A673 (cell line): ENCODE data around the gene TMEM258.

Source experiments
- EZH2 ChIP-seq: fragments of 200-600 bp; sonication (generic); IDR thresholded peaks from 2 replicates; pipeline ENCODE4 v1.6.1; 2017; ENCODE audit warnings: borderline replicate concordance, low read depth, mild to moderate bottlenecking, mixed read lengths, antibody characterized with exemption, low read length; ENCODE audit not compliant: poor library complexity, severe bottlenecking
- TF ChIP-seq, protein P1 (sequence below): fragments of 300-800, 200-600 bp; sonication (generic); conservative IDR thresholded peaks from 2 replicates; pipeline ENCODE4 v1.5.1; 2017; ENCODE audit warnings: low read depth, mild to moderate bottlenecking, antibody characterized with exemption, low read length, moderate library complexity, mixed read lengths

DNA sequence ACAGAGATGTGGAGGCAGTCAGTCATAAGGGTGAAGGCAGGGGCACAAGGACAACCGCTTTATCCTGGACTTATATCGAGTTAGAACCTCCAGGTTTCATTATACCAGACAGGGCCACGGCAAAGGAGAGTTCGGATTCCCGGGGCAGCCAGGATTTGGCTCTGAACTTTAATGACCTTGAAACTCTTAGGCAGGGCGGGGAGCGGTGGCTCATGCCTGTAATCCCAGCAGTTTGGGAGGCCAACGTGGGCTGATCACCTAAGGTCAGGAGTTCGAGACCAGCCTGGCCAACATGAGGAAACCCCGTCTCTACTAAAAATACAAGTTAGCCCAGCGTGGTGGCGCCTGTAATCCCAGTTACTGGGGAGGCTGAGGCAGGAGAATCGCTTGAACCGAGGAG is 41.0 kb downstream of the TMEM258 start:
- TF ChIP-seq, protein P1, sequence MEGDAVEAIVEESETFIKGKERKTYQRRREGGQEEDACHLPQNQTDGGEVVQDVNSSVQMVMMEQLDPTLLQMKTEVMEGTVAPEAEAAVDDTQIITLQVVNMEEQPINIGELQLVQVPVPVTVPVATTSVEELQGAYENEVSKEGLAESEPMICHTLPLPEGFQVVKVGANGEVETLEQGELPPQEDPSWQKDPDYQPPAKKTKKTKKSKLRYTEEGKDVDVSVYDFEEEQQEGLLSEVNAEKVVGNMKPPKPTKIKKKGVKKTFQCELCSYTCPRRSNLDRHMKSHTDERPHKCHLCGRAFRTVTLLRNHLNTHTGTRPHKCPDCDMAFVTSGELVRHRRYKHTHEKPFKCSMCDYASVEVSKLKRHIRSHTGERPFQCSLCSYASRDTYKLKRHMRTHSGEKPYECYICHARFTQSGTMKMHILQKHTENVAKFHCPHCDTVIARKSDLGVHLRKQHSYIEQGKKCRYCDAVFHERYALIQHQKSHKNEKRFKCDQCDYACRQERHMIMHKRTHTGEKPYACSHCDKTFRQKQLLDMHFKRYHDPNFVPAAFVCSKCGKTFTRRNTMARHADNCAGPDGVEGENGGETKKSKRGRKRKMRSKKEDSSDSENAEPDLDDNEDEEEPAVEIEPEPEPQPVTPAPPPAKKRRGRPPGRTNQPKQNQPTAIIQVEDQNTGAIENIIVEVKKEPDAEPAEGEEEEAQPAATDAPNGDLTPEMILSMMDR, result no peak
- TF ChIP-seq EZH2, result no peak
